GM19328 (cell line): Measurements from ENCODE around the gene ELOF1.
A peak's percentile ranks its signal among the peaks of the same experiment; 100 is the strongest.

ENCODE experiments used
- ATAC-seq: cut with Tn5 transposase; IDR thresholded peaks from one replicate; pipeline ENCODE4 v1.9.1; 2021; ENCODE audit warnings: mild to moderate bottlenecking, moderate library complexity; ENCODE audit not compliant: unreplicated experiment

Gene ELOF1

GRCh38 chr19:11535792-11536595 lies 23.0 kb downstream of the ELOF1 start:
- no peak for ATAC-seq

GRCh38 chr19:11534948-11535347 lies 24.1 kb downstream of the ELOF1 start:
- ATAC-seq = no peak

GRCh38 chr19:11534538-11534937 lies 24.5 kb downstream of the ELOF1 start:
- ATAC-seq = no peak

GRCh38 chr19:11530432-11530831 lies 28.6 kb downstream of the ELOF1 start:
- no peak for ATAC-seq

GRCh38 chr19:11528551-11529341 lies 30.3 kb downstream of the ELOF1 start, which contains the start of gene ECSIT:
ECSIT (minus strand) TSS chr19:11529134; CDS start chr19:11519170, 9,964 bp downstream.
- peak; percentile 98 for ATAC-seq

GRCh38 chr19:11519138-11519537 lies 39.9 kb downstream of the ELOF1 start:
- ATAC-seq = no peak

GRCh38 chr19:11513946-11514345 lies 45.1 kb downstream of the ELOF1 start:
- no peak for ATAC-seq

- ATAC-seq = no peak
These were observed 48.6 kb downstream of the ELOF1 start for GRCh38 chr19:11510444-11510843.

- no peak for ATAC-seq
These were observed 51.5 kb downstream of the ELOF1 start for GRCh38 chr19:11507370-11508078.

GRCh38 chr19:11506967-11507366 lies 52.1 kb downstream of the ELOF1 start:
- no peak for ATAC-seq

- no peak for ATAC-seq
These were observed 52.9 kb downstream of the ELOF1 start for GRCh38 chr19:11506101-11506555.

- peak; percentile 3 for ATAC-seq
These were observed 53.4 kb downstream of the ELOF1 start, which contains the start of gene ZNF653 for GRCh38 chr19:11505504-11506100. ZNF653 (minus strand) TSS chr19:11505839; CDS start chr19:11505786, 53 bp downstream.

- peak; percentile 92 for ATAC-seq
These were observed 54.0 kb downstream of the ELOF1 start for GRCh38 chr19:11505032-11505503.

- no peak for ATAC-seq
These were observed 54.5 kb downstream of the ELOF1 start for GRCh38 chr19:11504502-11505031.
